NB4 (cell line): ENCODE measurements around the gene DOCK6.

ENCODE experiments used
- POLR2A ChIP-seq: IDR thresholded peaks from 2 replicates; pipeline ENCODE4 v1.6.1; 2011; ENCODE audit warnings: mild to moderate bottlenecking; ENCODE audit not compliant: insufficient read length; ENCODE audit errors: extremely low read depth
- TF ChIP-seq, protein P1 (sequence below): IDR thresholded peaks from one replicate; pipeline ENCODE4 v1.5.1; 2012; ENCODE audit warnings: low read depth, low read length
- TF ChIP-seq, protein P2 (sequence below): IDR thresholded peaks from 2 replicates; pipeline ENCODE4 v1.6.1; 2011; ENCODE audit warnings: low read depth, low read length

GRCh38 chr19:11195681-11196080 lies 66.6 kb downstream of the DOCK6 start:
- TF ChIP-seq, protein P1, sequence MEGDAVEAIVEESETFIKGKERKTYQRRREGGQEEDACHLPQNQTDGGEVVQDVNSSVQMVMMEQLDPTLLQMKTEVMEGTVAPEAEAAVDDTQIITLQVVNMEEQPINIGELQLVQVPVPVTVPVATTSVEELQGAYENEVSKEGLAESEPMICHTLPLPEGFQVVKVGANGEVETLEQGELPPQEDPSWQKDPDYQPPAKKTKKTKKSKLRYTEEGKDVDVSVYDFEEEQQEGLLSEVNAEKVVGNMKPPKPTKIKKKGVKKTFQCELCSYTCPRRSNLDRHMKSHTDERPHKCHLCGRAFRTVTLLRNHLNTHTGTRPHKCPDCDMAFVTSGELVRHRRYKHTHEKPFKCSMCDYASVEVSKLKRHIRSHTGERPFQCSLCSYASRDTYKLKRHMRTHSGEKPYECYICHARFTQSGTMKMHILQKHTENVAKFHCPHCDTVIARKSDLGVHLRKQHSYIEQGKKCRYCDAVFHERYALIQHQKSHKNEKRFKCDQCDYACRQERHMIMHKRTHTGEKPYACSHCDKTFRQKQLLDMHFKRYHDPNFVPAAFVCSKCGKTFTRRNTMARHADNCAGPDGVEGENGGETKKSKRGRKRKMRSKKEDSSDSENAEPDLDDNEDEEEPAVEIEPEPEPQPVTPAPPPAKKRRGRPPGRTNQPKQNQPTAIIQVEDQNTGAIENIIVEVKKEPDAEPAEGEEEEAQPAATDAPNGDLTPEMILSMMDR = no peak
- no peak for TF ChIP-seq POLR2A
- TF ChIP-seq, protein P2, sequence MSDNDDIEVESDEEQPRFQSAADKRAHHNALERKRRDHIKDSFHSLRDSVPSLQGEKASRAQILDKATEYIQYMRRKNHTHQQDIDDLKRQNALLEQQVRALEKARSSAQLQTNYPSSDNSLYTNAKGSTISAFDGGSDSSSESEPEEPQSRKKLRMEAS = no peak
